OCI-LY1 (cell line): Measurements from ENCODE around the gene IFI16.
A peak's percentile ranks its signal among the peaks of the same experiment; 100 is the strongest.

Experiments
- H2AFZ ChIP-seq: fragments of 200-600 bp; sonication (generic), shearing (Covaris generic); 2 replicates; pipeline ENCODE4 v1.6.0; 2014; ENCODE audit warnings: antibody characterized with exemption, mild to moderate bottlenecking, low read length
- H3F3A ChIP-seq: fragments of 200-600 bp; sonication (generic), shearing (Covaris generic); 2 replicates; pipeline ENCODE4 v1.6.0; 2014; ENCODE audit warnings: mild to moderate bottlenecking, antibody characterized with exemption, low read length, moderate library complexity; ENCODE audit not compliant: insufficient read depth
- H3K27ac ChIP-seq: fragments of 200-600 bp; sonication (generic); 2 replicates; pipeline ENCODE4 v1.5.1; 2014; ENCODE audit warnings: low read length, mixed run types, mild to moderate bottlenecking, low read depth; ENCODE audit not compliant: poor library complexity, severe bottlenecking
- H3K27me3 ChIP-seq: fragments of 200-600 bp; sonication (generic); 2 replicates; pipeline ENCODE4 v1.6.0; 2014; ENCODE audit warnings: antibody characterized with exemption, mild to moderate bottlenecking, low read length, moderate library complexity; ENCODE audit not compliant: insufficient read depth
- H3K36me3 ChIP-seq: fragments of 200-600 bp; sonication (generic); 2 replicates; pipeline ENCODE4 v1.6.1; 2014; ENCODE audit warnings: mild to moderate bottlenecking, antibody characterized with exemption, low read length, moderate library complexity, mixed read lengths; ENCODE audit not compliant: insufficient read depth
- H3K4me1 ChIP-seq: fragments of 200-600 bp; sonication (generic); 2 replicates; pipeline ENCODE4 v1.5.1; 2014; ENCODE audit warnings: mild to moderate bottlenecking, low read length, moderate library complexity; ENCODE audit not compliant: insufficient read depth, severe bottlenecking
- H3K4me2 ChIP-seq: fragments of 200-600 bp; sonication (generic), shearing (Covaris generic); 2 replicates; pipeline ENCODE4 v1.6.1; 2014; ENCODE audit warnings: low read length
- H3K4me3 ChIP-seq: fragments of 200-600 bp; sonication (generic); 2 replicates; pipeline ENCODE4 v1.5.1; 2014; ENCODE audit warnings: low read length, low read depth, mild to moderate bottlenecking, mixed read lengths; ENCODE audit not compliant: poor library complexity, severe bottlenecking
- H3K79me2 ChIP-seq: fragments of 200-600 bp; shearing (Covaris generic); 2 replicates; pipeline ENCODE4 v1.6.1; 2016; ENCODE audit warnings: mixed run types, low read length, mixed read lengths; ENCODE audit not compliant: insufficient read depth
- H3K9ac ChIP-seq: fragments of 200-600 bp; sonication (generic), shearing (Covaris generic); 2 replicates; pipeline ENCODE4 v1.6.1; 2014; ENCODE audit warnings: mild to moderate bottlenecking, low read length, mixed read lengths
- H3K9me2 ChIP-seq: fragments of 200-600 bp; sonication (generic), shearing (Covaris generic); 2 replicates; pipeline ENCODE4 v1.6.1; 2014; ENCODE audit warnings: low read depth, mild to moderate bottlenecking, low read length, mixed read lengths
- H3K9me3 ChIP-seq: fragments of 200-600 bp; shearing (Covaris generic); 2 replicates; pipeline ENCODE4 v1.6.1; 2014; ENCODE audit warnings: low read length, mixed read lengths
- H4K20me1 ChIP-seq: fragments of 200-600 bp; sonication (generic), shearing (Covaris generic); 2 replicates; pipeline ENCODE4 v1.6.0; 2016; ENCODE audit warnings: mild to moderate bottlenecking, low read length; ENCODE audit not compliant: insufficient read depth
- EZH2 ChIP-seq: fragments of 200-600 bp; sonication (generic), shearing (Covaris generic); IDR thresholded peaks from 2 replicates; pipeline ENCODE4 v1.8.0; 2017; ENCODE audit warnings: borderline replicate concordance, mixed run types, mild to moderate bottlenecking, antibody characterized with exemption, low read length, moderate library complexity, mixed read lengths
- TF ChIP-seq, protein P1 (sequence below): fragments of 200-600 bp; sonication (generic), shearing (Covaris generic); IDR thresholded peaks from 2 replicates; pipeline ENCODE4 v1.5.1; 2017; ENCODE audit warnings: mild to moderate bottlenecking, antibody characterized with exemption, low read length, moderate library complexity, mixed read lengths

The IFI16 gene

DNA sequence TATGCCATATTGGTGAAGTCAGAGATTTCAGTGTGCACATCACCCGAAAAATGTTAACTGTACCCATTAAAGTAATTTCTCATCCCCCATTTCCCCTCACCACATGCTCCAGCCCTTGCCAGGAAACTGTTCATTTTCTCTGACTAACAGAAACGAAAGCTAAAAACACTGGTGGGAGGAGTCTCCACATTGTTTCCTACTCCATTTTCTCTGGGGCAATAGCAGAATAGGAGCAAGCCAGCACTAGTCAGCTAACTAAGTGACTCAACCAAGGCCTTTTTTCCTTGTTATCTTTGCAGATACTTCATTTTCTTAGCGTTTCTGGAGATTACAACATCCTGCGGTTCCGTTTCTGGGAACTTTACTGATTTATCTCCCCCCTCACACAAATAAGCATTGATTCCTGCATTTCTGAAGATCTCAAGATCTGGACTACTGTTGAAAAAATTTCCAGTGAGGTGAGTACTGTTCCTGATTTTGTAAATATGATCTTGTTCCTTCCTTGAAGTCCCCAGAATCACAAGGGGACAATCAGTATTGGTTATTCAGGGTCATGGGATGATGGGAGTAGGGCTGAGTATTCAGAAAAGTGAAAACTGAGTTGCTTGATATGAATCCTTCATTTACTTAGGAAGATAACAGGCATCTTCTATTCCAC, at the start of gene IFI16:
IFI16 (plus strand) TSS at position 204 of the 658 bp plus-strand sequence. CDS start 4,774 bp downstream, outside the sequence.
- peak within 1 kb of the TSS; percentile 86 for H3K27ac ChIP-seq
- H3F3A ChIP-seq = peaks cover 8% of the 10 kb centered on the region; the same call in 1 of the 2 replicates
- peak within 1 kb of the TSS; percentile 91 for H3K4me2 ChIP-seq
- H4K20me1 ChIP-seq = no peaks in the 10 kb centered on the region
- peak within 1 kb of the TSS; percentile 99 for H3K9ac ChIP-seq
- no peaks in the 10 kb centered on the region for H3K9me2 ChIP-seq
- TF ChIP-seq EZH2 = no peak
- TF ChIP-seq, protein P1, sequence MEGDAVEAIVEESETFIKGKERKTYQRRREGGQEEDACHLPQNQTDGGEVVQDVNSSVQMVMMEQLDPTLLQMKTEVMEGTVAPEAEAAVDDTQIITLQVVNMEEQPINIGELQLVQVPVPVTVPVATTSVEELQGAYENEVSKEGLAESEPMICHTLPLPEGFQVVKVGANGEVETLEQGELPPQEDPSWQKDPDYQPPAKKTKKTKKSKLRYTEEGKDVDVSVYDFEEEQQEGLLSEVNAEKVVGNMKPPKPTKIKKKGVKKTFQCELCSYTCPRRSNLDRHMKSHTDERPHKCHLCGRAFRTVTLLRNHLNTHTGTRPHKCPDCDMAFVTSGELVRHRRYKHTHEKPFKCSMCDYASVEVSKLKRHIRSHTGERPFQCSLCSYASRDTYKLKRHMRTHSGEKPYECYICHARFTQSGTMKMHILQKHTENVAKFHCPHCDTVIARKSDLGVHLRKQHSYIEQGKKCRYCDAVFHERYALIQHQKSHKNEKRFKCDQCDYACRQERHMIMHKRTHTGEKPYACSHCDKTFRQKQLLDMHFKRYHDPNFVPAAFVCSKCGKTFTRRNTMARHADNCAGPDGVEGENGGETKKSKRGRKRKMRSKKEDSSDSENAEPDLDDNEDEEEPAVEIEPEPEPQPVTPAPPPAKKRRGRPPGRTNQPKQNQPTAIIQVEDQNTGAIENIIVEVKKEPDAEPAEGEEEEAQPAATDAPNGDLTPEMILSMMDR = no peak
- no peaks in the 10 kb centered on the region for H3K9me3 ChIP-seq
- peaks cover 42% of the 10 kb centered on the region for H3K79me2 ChIP-seq
- no peaks in the 10 kb centered on the region for H3K27me3 ChIP-seq
- H3K4me3 ChIP-seq = peak within 1 kb of the TSS; percentile 96
- peaks cover 24% of the 10 kb centered on the region; the same call in 1 of the 2 replicates for H3K36me3 ChIP-seq
- H3K4me1 ChIP-seq = peaks cover 64% of the 10 kb centered on the region
- H2AFZ ChIP-seq = no peak within 1 kb of the TSS

DNA sequence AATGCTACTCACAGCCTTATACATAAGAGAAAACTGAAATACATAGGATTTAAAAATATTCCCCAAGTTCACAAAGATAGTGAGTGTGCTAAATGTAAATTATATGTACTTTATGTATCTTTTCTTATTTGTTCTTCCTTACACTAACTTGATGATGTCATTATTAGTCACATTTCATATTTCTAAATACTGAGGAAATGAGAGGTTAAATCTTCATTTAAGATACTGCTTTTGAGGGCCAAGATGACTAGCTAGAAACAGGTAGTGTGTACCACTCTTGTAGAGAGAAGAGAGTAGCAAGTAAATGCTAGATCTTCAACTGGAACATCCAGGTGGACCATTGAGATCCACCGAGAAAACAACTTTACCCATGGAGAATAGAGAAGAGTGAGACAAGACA, 48.5 kb upstream of the IFI16 start:
- Histone ChIP-seq H3K4me3 (no peak overlapping the region), H3K79me2 (no peaks in the 10 kb centered on the region), H4K20me1 (no peaks in the 10 kb centered on the region), H2AFZ (no peak overlapping the region), H3K27ac (no peak overlapping the region), H3K4me1 (no peaks in the 10 kb centered on the region), H3K36me3 (no peaks in the 10 kb centered on the region), H3K27me3 (peaks cover 4% of the 10 kb centered on the region; the same call in 1 of the 2 replicates), H3F3A (no peaks in the 10 kb centered on the region), H3K9ac (no peak overlapping the region), H3K9me2 (no peaks in the 10 kb centered on the region), H3K9me3 (no peaks in the 10 kb centered on the region), H3K4me2 (no peak overlapping the region)
- TF ChIP-seq EZH2 = no peak
- TF ChIP-seq, protein P1 = no peak

DNA sequence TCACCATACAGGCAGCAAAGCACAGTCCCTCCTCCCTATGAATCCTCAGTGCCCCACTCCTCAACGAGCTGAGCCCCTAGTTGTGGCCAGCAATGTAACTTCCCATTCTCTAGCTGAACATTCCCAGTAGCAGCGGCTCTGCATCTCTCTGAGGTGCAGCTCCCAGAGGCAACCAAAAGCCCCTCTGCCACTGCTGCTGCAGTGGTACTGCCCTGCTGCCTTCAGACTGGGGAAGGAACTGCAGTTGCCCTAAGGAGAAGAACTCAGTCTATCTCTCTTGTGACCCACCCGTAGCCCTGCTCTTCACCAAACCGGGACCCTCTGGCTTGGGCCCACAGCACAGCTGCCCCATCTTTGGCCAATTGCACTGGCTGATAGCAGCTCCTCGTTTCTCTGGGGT, 46.7 kb upstream of the IFI16 start:
- no peak overlapping the region for H3K4me3 ChIP-seq
- no peak for TF ChIP-seq EZH2
- TF ChIP-seq, protein P1 = no peak
- H3K79me2 ChIP-seq = no peaks in the 10 kb centered on the region
- H3K36me3 ChIP-seq = no peaks in the 10 kb centered on the region
- no peaks in the 10 kb centered on the region for H3F3A ChIP-seq
- peaks cover 4% of the 10 kb centered on the region; the same call in 1 of the 2 replicates for H3K27me3 ChIP-seq
- no peaks in the 10 kb centered on the region for H3K9me2 ChIP-seq
- H3K27ac ChIP-seq = no peak overlapping the region
- H3K4me1 ChIP-seq = no peaks in the 10 kb centered on the region
- no peak overlapping the region for H2AFZ ChIP-seq
- no peaks in the 10 kb centered on the region for H4K20me1 ChIP-seq
- H3K9ac ChIP-seq = no peak overlapping the region
- H3K4me2 ChIP-seq = no peak overlapping the region
- no peaks in the 10 kb centered on the region for H3K9me3 ChIP-seq
